Measurements from ENCODE around the gene AIRE.

GRCh38 chr21:44344541-44345183 lies 59.0 kb downstream of the AIRE start:
- TF ChIP-seq CTCF (IDR thresholded peaks at IDR 0.05; ENCODE audit: low read depth, low read length, missing input control), result no peak
- TF ChIP-seq HNF4A (conservative IDR thresholded peaks at IDR 0.05), result no peak
- no peak for TF ChIP-seq MAX (IDR thresholded peaks at IDR 0.05)
- TF ChIP-seq RAD21 (IDR thresholded peaks at IDR 0.05), result no peak
- TF ChIP-seq JUND (IDR thresholded peaks at IDR 0.05), result no peak
- no peak for TF ChIP-seq YY1 (IDR thresholded peaks at IDR 0.05)
- no peak for TF ChIP-seq GABPA (IDR thresholded peaks at IDR 0.05 in 1 of 2, conservative IDR thresholded peaks at IDR 0.05 in 1 of 2)
- TF ChIP-seq REST (IDR thresholded peaks at IDR 0.05), result no peak
